Stimulated activated CD4-positive, alpha-beta T cell treated with anti-CD3 and anti-CD28 coated beads, Interleukin-4, amount 100 ng/mL, for 1 hour (primary cell): Measurements from ENCODE around the gene GSK3B.
"Not testable (repeated sequence)": the region's sequence is repeated elsewhere in the genome, so short reads cannot be mapped to it uniquely, and the experiment has no call there.

Source experiments
- DNase-seq: peaks from one replicate; pipeline ENCODE4 v3.0.0-alpha.2; 2020

The GSK3B gene

GRCh38 chr3:120051570-120051969, 42.7 kb downstream of the GSK3B start:
- DNase-seq: not testable (repeated sequence)

DNA sequence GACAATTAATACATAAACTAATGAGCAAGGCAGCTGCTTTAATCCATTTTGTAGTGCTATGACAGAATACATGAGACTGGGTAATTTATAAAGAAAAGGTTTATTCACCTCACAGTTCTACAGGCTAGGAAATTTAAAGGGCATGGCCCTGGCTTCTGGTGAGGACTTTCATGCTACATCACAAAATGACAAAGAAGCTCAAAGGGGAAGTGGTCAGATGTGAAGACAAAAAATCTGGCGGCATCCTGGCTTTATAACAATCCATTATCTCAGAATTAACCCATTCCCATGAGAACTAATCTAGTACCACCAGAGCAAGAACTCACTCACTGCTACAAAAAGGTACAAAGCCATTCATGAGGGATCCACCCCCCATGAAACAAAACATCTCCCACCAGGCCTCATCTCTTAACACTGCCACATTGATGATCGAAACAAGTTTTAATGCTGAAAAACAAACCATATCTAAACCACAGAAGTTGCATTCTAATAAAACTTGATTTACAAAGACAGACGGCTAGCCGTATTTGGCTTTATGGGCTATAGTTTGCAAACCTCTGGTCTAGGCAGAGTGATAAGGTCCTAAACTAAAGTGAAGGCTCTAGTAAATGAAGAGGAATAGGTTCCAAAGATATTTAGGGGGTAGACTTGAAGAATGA, 44.2 kb downstream of the GSK3B start:
- no peak for DNase-seq

- no peak for DNase-seq
Measured at GRCh38 chr3:120049072-120049471, 45.2 kb downstream of the GSK3B start.

DNA sequence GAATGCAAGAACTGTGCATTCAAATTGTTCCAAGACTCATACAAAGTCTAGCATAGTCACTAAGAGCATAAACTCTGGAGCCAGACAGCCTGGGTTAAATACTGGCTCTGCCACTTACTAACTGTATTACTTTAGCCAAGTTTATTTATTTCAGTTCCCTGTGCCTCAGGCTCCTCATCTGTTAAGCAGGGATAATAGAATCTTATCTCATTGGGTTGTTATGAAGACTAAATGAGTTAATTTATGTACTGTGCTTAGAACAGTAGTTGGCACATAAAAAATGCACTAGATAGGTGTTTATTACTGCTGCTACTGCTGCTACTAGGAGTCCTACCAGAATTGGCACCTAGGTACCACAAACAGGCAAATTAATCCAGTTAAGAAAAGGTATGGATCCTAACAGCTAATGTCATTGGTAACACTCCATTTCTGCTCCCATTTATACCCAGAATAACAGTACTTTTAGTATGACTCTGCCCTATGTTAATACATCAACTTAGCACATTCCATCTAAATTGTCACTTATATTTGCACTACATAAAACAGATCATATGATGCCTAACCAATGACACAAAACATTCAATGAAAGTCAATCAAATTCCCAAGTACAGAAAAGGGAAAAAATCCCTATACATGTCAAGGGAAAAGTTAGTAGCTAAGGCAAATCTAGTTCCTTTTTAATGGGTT, 45.7 kb downstream of the GSK3B start:
- DNase-seq: no peak

GRCh38 chr3:120047686-120048085, 46.6 kb downstream of the GSK3B start:
- DNase-seq: no peak

DNA sequence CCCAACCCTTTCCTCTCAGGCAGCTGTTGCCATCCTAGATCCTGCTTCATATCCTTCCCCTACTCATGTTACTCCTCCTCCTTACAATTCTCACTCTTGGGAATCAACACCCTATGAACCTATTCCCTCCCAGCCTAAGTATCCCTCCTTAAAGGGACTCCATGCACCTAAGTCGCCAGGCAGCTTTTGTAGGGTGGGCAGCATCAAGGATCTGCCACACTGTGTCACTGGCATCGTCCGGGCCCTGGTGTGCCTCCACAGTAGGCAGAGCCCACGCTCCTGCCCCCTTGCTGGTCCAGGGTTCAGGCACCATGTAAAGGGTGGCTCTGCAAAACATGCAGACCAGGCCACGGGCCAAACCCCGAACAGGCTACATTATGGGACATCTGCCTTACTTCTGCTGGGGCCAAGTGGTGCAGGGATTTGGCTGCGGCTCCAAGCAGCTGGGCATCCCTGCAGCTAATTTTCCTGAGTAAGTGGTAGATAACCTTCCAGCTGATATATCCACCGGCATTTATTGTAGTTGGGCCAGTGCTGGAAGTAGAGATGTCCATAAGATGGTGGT, 53.4 kb downstream of the GSK3B start:
- DNase-seq: no peak

DNA sequence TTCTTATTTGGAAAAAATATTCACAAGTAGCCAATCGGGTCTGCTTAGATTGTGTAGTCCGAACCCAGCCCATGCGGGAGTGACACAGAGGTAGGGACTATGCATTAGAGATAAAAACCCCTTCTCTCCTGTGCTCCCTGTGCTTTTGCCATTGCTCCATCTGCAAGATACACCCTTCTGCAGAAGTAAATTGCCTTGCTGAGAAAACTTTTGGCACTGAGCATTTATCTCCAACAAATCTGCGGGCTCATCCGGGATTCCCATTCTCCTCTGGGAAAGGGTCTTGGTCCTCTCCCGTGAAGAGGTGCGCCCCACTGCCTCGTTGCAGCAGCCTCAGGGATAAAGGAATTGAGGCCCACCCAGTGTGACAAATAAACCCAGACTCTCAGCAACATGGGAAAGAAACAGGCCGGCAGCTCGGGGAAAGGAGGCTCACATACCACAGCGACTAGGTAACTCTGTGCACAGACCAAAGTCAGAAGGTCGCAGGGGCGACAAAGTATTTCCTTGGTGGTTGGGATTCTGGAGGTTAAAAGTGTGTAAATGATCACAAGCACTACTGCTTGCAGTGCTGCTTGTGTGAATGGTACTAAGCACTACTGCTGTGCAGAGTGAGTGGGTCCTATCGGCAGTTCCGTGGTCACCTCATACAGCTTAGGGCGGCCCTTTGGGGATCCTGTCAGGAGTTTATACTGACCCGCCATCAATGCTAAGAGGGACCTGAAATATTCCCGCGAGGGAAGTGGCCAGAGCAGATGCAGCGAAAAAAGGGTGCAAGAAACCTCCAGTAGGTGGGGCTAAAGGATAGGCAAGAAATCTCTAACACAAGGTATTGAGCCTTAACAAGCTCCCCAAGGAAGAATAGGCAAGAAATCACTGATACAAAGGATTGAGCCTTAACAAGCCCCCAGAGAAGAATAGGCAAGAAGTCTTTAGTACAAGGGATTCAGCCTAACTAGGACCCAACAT, 54.3 kb downstream of the GSK3B start:
- no peak for DNase-seq

DNA sequence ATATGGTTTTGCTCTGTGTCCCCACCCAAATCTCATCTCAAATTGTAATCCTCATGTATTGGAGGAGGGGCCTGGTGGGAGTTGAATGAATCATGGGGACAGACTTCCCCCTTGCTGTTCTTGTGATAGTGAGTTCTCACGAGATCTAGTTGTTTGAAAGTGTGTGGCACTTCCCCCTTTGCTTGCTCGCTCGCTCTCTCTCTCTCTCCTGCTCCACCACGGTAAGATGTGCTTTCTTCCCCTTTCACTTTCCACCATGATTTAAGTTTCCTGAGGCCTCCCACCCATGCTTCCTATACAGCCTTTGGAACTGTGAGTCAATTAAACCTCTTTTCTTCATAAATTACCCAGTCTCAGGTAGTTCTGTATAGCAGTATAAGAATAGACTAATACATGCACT, 60.7 kb downstream of the GSK3B start:
- no peak for DNase-seq

DNA sequence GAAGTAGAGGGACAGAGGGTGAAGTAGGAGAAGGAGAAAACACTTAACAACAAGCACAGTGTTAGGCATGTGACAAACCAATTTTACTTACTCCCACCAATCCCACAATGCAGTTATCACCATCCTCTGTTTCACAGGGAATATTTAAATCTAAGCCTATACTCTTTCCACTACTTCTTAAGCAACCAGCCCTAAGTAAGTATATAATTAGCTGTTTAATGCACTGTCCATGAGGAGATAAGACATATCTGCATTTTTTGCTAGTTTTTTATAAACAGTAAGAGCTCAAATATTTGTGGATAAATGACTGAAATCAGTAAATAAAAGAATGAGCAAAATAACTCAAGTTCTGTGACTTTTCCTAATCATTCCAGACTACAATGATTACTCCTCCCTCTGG, 62.7 kb downstream of the GSK3B start:
- DNase-seq: no peak

- DNase-seq: no peak
Measured at GRCh38 chr3:120029749-120030148, 64.5 kb downstream of the GSK3B start.

GRCh38 chr3:120028271-120029047, 65.8 kb downstream of the GSK3B start:
- DNase-seq: no peak

- no peak for DNase-seq
Measured at GRCh38 chr3:120027226-120027625, 67.0 kb downstream of the GSK3B start.

DNA sequence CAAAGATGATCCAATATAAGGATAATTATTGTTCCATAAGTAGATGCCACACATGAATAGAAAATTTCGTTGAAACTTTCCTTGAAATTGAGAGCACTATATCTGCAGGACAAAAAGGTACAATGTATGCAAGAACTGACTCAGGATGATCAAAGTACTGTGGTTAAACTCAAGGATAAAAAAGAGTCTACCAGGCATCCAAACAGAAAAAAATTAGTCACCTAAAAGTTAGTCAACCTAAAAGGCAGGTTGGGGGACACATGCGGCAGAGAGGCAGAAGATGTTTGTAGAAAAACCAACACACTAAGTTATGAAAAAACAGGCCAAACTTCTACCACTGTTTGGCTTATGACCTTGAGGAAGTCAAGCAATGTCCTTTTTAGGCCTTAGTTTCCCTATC, 68.7 kb downstream of the GSK3B start:
- DNase-seq: no peak

DNA sequence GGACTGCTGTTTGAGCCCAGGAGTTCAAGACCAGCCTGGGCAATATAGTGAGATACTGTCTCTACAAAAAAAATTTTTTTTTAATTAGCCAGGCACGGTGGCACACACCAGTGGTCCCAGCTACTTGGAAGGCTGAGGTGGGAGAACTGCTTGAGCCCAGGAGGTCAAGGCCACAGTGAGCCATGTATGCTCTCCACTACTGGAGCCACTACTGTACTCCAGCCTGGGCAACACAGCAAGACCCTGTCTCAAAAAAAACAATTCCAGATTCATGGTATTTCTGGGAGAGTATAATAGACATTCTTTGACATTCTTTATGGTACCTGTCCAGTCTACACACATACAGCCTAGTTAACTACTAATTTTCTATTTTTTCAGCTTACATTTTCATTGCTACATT, 70.1 kb downstream of the GSK3B start:
- DNase-seq: no peak

GRCh38 chr3:120022729-120023128, 71.5 kb downstream of the GSK3B start:
- no peak for DNase-seq

DNA sequence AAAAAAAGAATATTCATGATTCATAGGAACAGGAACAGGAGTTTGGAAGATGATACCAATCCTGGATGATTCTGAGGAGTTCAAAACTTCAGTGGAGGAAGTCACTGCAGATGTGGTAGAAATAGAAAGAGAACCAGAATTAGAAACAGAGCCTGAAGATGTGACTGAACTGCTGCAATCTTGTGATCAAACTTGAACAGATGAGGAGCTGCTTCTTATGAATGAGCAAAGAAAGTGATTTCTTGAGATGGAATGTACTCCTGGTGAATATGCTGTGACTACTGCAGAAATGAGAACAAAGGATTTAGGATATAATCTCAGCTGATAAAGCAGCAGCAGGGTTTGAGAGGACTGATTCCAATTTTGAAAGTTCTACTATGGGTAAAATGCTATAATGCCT, 72.7 kb downstream of the GSK3B start:
- no peak for DNase-seq

GRCh38 chr3:120018299-120018698, 75.9 kb downstream of the GSK3B start:
- no peak for DNase-seq

DNA sequence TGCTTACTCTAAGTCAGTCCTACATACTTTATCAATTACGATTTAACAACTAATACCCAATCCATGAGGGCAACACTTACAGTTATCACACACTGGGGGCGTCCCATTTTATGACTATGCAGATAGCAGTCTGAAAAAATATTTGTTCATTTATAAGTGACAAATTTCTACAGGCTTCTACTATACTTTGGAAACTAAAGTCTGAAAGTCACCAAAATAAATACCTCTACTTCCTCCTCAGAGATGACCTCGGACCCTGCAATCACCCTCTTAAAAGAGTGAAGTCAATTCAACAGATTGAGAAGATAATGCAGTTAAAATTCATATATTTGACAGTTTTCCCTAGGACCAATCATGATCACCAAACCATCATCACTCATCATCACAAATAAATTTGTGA, 76.6 kb downstream of the GSK3B start:
- DNase-seq: no peak

- no peak for DNase-seq
Measured at GRCh38 chr3:120013481-120013880, 80.8 kb downstream of the GSK3B start.

GRCh38 chr3:120005741-120006140, 88.5 kb downstream of the GSK3B start:
- DNase-seq: not testable (repeated sequence)

GRCh38 chr3:120004008-120004498, 90.2 kb downstream of the GSK3B start:
- DNase-seq: peak; percentile 21

GRCh38 chr3:119998166-119998565, 96.1 kb downstream of the GSK3B start:
- DNase-seq: no peak
